ENCODE data around the gene PLS3.
"Not testable (repeated sequence)": the region's sequence is repeated elsewhere in the genome, so short reads cannot be mapped to it uniquely, and the experiment has no call there.

PLS3 gene

GRCh38 chrX:115560978-115561604, at the start of gene PLS3:
Gene PLS3, plus strand, starts transcription at chrX:115561174. Its CDS starts 49,077 bp downstream, at chrX:115610251.
- DNase-seq (ENCODE audit: low spot score), result peak; percentile 56

DNA sequence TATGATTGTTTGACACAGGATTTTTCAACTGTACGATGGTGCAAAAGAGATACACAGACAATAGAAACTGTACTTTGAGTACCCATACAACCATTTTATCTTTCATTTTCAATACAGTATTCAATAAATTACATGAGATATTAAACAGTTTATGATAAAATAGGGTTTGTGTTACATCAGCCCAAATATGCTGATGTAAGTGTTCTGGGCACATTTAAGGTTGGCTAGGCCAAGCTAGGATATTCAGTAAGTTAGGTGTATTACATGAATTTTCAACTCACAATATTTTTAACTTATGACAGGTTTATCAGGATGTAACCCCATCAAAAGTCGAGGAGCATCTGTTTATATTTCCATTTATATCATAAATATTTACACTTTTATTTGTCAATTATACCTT, 42.9 kb upstream of the PLS3 start:
- no peak for DNase-seq (ENCODE audit: low spot score)

DNA sequence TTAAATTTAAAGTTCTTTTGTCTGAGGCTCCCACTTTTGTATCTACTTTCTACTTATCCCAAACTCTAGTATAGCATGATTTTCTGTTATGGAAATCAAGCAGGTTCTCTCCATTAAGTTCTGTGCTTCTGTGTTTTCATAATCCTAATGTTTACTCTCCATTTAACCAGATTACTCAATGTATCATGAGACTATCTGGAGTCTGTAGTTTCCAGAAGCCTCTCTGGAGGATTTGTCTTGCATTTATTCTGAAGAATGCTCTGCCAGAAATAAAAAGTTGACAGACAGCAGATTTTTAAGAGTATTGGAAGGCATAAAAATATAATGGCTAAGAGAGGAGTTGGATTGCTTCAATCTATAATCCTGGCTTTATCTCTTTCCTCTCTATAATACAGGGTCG, 39.2 kb upstream of the PLS3 start:
- DNase-seq (ENCODE audit: low spot score), result no peak

GRCh38 chrX:115522952-115523351, 38.0 kb upstream of the PLS3 start:
- DNase-seq (ENCODE audit: low spot score), result no peak

- no peak for DNase-seq (ENCODE audit: low spot score)
These were observed 35.5 kb upstream of the PLS3 start for GRCh38 chrX:115525486-115525885.

DNA sequence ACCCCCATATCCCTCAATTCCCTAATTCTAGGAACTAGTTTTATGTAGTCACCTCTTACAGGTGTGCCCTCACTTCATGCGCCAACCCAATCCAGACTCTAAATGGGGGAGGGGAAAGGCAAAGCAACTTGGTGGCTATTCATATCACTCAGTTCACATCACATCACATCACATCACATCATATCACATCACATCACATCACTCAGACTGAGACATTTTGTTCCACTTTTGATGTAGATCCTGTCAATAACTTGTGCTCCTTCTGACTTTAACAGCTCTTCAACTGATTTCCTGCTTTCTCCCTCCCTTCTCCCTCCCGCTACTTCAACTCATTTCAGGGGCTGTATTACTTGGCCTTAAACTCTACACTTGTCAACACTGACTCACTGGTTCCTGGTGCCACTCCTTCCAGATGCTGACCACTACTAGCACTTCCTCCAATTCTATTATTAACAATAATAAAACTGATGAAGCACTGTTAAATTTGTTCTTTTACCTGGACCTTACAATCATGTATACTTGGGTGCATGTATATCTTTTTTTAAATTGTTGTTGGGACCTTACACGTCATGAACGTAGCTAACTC, 29.1 kb upstream of the PLS3 start:
- DNase-seq (ENCODE audit: low spot score), result no peak

DNA sequence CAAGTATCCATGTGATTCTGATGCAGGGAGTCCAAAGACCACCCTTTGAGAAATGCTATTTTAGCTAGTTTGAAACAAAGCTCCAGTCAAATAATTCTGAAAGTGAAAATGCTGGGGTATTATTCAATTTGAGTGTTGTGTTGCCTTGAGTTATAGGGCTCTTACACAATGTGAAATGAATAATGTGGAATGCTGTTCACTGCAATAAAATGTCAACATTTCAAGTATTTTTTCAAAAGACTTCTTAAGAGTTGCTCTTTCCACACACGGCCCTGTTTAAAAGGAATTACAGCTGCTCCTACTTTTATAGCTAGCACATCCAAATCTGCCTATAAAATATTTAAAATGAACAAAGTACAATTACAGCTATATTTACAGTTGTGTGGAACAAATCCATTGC, 27.5 kb upstream of the PLS3 start:
- no peak for DNase-seq (ENCODE audit: low spot score)

DNA sequence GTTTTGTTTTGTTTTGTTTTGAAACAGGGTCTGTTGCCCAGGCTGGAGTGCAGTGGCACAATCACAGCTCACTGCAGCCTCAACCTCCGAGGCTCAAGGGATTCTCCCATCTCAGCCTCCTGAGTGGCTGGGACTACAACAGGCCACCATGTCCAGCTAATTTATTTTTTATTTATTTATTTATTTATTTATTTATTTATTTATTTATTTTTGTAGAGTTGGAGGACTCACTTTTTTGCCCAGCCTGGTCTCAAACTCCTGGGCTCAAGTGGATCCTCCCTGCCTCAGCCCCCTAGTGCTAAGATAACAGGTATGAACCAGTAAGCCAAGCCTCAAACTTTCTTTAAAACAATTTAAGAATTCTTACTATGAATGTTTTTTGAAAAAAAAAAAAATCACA, 26.6 kb upstream of the PLS3 start:
- DNase-seq (ENCODE audit: low spot score), result no peak

GRCh38 chrX:115535421-115535820, 25.6 kb upstream of the PLS3 start:
- DNase-seq (ENCODE audit: low spot score), result no peak

GRCh38 chrX:115535844-115536243, 25.1 kb upstream of the PLS3 start:
- DNase-seq (ENCODE audit: low spot score), result no peak

- no peak for DNase-seq (ENCODE audit: low spot score)
These were observed 21.1 kb upstream of the PLS3 start for GRCh38 chrX:115539841-115540240.

- DNase-seq (ENCODE audit: low spot score), result not testable (repeated sequence)
These were observed 19.9 kb upstream of the PLS3 start for GRCh38 chrX:115541045-115541444.

DNA sequence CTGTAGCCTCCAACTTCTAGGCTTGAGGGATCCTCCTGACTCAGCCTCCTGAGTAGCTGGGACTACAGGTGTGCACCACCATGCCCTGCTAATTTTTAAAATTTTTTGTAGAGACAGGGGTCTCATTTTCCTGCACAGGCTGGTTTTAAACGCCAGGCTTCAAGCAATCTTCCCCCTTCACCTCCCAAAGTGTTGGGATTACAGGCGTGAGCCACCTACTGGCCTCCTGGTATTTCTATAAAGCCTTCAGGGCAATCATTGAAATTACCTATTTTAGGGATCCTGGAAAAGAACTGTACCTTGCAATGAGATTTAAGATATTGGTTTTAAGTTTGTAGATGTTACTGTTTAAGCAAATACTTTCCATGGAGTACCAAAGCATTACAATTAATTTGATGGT, 13.5 kb upstream of the PLS3 start:
- DNase-seq (ENCODE audit: low spot score), result no peak

GRCh38 chrX:115549008-115549407, 12.0 kb upstream of the PLS3 start:
- DNase-seq (ENCODE audit: low spot score), result no peak

GRCh38 chrX:115553171-115553570, 7.8 kb upstream of the PLS3 start:
- no peak for DNase-seq (ENCODE audit: low spot score)

- DNase-seq (ENCODE audit: low spot score), result no peak
These were observed 1.3 kb upstream of the PLS3 start for GRCh38 chrX:115559672-115560071.

DNA sequence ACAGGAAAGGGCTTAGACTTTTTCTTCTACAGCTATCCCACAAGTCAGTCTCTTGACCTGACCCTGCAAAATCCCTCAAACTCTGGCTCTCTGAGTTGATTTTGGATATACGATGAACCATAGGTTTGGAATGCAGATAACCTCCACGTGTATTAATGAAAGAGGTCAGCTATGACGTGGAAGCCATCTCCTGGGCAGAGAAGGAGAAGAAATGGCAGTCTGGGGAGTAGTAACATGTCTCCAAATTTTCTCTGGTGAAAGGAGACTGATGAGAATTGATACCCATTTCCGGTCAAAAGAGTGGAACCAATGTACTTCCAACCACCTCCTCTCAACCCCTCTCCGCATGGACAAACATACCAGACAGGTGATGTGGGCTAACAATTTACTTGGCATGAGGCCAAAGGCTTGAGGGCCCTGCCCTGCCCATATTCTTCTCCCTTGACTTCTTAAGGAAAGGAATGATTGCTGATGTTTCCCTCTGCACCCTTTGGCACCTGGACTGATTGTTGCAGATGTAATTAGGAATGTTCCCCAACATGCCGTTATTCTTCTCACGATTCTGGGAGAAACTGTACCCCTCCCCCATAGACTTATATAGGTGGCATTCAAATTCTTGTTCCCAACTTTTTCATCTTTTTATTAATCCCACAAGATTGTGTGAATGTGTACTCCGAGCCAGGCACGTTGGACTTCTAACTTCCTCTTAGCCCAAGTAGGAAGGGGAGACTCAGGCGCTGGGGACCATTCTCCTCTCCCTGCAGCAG, 580 bp upstream of the PLS3 start:
- no peak for DNase-seq (ENCODE audit: low spot score)

- DNase-seq (ENCODE audit: low spot score), result no peak
These were observed 868 bp downstream of the PLS3 start for GRCh38 chrX:115561605-115562479.

- DNase-seq (ENCODE audit: low spot score), result peak; percentile 38
These were observed 1.5 kb downstream of the PLS3 start for GRCh38 chrX:115562480-115562847.

GRCh38 chrX:115563633-115564162, 2.7 kb downstream of the PLS3 start:
- DNase-seq (ENCODE audit: low spot score), result no peak

- DNase-seq (ENCODE audit: low spot score), result no peak
These were observed 3.3 kb downstream of the PLS3 start for GRCh38 chrX:115564243-115564642.

- no peak for DNase-seq (ENCODE audit: low spot score)
These were observed 4.9 kb downstream of the PLS3 start for GRCh38 chrX:115565888-115566287.

Data from cerebellar cortex (tissue), 1 donor.